Measurements from ENCODE around the gene ATP6V1B1.

Gene ATP6V1B1

DNA sequence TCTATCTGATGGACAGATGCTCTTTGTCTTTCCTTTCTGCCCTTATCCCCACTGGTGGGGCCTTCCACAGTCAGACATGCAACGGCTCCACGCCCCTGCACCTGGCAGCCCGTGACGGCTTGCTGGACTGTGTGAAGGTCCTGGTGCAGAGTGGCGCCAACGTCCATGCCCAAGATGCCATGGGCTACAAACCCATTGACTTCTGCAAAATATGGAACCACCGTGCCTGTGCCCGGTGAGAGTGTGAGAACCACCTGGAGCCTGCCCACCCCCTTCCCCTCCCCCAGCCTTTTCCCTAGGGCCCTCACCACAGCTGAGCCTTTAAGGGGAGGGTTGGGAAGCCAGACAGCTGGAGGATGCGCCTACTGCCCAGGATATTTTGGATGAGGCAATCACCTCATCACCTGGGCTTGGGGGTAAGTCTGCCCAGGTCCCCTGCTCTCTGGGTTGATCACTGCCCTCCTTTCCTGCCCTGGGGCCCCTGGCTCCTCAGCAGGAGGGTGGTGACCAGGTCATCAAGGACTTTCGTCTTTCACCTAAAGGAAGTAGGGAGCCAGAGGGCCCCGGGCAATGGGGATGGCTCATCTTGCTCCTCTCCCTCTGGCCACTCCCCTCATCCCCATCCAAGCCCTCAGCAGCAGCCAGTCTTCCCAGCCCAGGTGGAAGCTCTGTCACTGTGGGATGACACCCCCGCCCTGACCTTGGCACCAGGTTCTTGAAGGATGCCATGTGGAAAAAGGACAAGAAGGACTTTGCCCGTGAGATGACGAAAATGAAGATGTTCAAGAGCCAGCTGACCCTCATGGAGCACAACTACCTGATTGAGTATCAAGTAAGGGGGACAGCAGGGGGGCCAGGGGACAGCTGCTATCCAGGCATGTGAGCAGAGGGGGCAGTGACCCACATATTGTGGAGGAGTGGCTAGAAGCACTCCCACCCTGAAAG, 46.4 kb downstream of the ATP6V1B1 start:
- DNase-seq (ENCODE audit: extremely low spot score) = no peak
- TF ChIP-seq BHLHE40 (IDR thresholded peaks at IDR 0.05; ENCODE audit: borderline replicate concordance) = no peak
- TF ChIP-seq FOXK2 (IDR thresholded peaks at IDR 0.05) = no peak
- no peak for TF ChIP-seq ZNF384 (IDR thresholded peaks at IDR 0.05)
- no peak for TF ChIP-seq SP1 (IDR thresholded peaks at IDR 0.05)
- TF ChIP-seq LEF1 (IDR thresholded peaks at IDR 0.05; ENCODE audit: borderline replicate concordance) = no peak
- no peak for TF ChIP-seq SUZ12 (IDR thresholded peaks at IDR 0.05)
- TF ChIP-seq, protein P1, sequence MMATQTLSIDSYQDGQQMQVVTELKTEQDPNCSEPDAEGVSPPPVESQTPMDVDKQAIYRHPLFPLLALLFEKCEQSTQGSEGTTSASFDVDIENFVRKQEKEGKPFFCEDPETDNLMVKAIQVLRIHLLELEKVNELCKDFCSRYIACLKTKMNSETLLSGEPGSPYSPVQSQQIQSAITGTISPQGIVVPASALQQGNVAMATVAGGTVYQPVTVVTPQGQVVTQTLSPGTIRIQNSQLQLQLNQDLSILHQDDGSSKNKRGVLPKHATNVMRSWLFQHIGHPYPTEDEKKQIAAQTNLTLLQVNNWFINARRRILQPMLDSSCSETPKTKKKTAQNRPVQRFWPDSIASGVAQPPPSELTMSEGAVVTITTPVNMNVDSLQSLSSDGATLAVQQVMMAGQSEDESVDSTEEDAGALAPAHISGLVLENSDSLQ (IDR thresholded peaks at IDR 0.05) = no peak
- TF ChIP-seq ELF4 (IDR thresholded peaks at IDR 0.05) = no peak
- POLR2A ChIA-PET = no interaction called here
- CTCF ChIA-PET = no interaction called here

DNA sequence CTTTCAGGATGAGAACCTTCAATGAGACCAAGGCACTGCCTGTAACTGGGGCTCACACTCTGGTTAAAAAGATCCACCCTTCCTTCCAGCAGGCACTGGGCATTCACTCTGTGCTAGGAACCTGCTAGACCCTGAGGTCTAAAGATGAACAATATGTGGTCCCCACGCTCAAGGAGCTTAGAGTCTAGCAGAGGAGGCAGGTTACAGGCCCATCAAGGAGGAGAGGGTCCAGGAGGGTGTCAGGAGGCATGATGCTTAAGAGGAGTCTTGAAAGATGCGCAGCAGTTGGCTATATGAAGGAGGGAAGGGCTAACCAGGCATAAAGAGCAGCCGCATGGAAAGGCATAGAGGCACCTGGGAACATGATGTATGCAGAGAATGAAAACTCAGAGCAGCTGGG, 47.3 kb downstream of the ATP6V1B1 start:
- no peak for DNase-seq (ENCODE audit: extremely low spot score)
- ChIA-PET POLR2A (no interaction called here), CTCF (no interaction called here)
- TF ChIP-seq ZNF384 (IDR thresholded peaks at IDR 0.05) (no peak), TARDBP (IDR thresholded peaks at IDR 0.05) (no peak), LEF1 (IDR thresholded peaks at IDR 0.05; ENCODE audit: borderline replicate concordance) (no peak), ELF4 (IDR thresholded peaks at IDR 0.05) (no peak), HDGF (IDR thresholded peaks at IDR 0.05; ENCODE audit: borderline replicate concordance) (no peak), FOXM1 (IDR thresholded peaks at IDR 0.05; ENCODE audit: borderline replicate concordance) (no peak), BHLHE40 (IDR thresholded peaks at IDR 0.05; ENCODE audit: borderline replicate concordance) (no peak), FOXK2 (IDR thresholded peaks at IDR 0.05) (no peak), FOXA1 (IDR thresholded peaks at IDR 0.05) (no peak)
- TF ChIP-seq, protein P1 (IDR thresholded peaks at IDR 0.05) = no peak

DNA sequence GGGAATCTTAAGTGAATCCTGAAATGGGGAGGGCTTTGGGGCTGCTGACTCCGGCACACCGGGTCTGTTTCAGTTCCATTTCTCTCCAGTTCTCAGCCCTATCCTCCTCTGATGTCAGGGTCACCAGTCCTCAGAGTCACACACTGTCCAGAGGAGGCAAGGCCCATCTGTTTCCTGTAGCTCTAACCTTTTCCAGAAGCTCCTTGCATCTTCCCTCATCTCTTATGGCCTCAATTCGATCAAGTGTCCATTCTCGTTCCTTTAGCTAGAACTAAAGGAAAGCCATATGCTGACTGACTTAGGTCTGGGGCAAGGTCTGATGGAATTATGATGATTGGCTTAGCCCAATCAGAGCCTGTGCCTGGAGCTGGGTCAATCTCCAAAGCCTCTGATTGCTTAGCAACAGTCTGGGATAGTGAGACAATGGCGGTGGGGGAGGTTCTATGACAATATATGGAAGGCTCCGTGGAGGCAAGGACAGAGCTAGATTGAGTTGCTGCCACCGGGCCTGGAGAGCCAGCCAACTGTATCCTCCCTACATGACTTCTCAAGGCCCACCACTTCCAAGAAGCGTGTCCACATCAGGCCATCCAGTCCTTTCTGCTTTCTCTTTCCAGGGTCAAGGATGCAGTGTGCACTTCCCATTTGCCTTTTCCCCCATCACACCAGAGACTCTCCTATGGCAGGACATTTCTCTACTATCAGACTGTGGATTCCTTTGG, 48.0 kb downstream of the ATP6V1B1 start:
- CTCF ChIA-PET = interaction anchor here (1.3 kb wide), 1 partner anchor 13 kb away, joined by 5 read pairs; no protein-coding TSS in a partner anchor
- DNase-seq (ENCODE audit: extremely low spot score) = no peak
- POLR2A ChIA-PET = no interaction called here
- TF ChIP-seq ZNF384 (IDR thresholded peaks at IDR 0.05) (no peak), NFRKB (IDR thresholded peaks at IDR 0.05) (no peak), FOXK2 (IDR thresholded peaks at IDR 0.05) (no peak), SUZ12 (IDR thresholded peaks at IDR 0.05) (no peak), CTBP1 (IDR thresholded peaks at IDR 0.05; ENCODE audit: borderline replicate concordance) (no peak), BHLHE40 (IDR thresholded peaks at IDR 0.05; ENCODE audit: borderline replicate concordance) (no peak), SP1 (IDR thresholded peaks at IDR 0.05) (no peak), TARDBP (IDR thresholded peaks at IDR 0.05) (no peak), HDGF (IDR thresholded peaks at IDR 0.05; ENCODE audit: borderline replicate concordance) (no peak), FOXA1 (IDR thresholded peaks at IDR 0.05) (no peak), ELF4 (IDR thresholded peaks at IDR 0.05) (no peak), L3MBTL2 (conservative IDR thresholded peaks at IDR 0.05) (no peak), LEF1 (IDR thresholded peaks at IDR 0.05; ENCODE audit: borderline replicate concordance) (no peak), ARNT (IDR thresholded peaks at IDR 0.05) (no peak), FOXM1 (IDR thresholded peaks at IDR 0.05; ENCODE audit: borderline replicate concordance) (no peak)
- TF ChIP-seq, protein P1 (IDR thresholded peaks at IDR 0.05) = no peak

GRCh38 chr2:70984228-70984575, 48.5 kb downstream of the ATP6V1B1 start:
- CTCF ChIA-PET = interaction anchor here (0.6 to 1.3 kb wide), 5 partner anchors 9 to 1015 kb away, joined by 3 to 7 read pairs (median 4); no protein-coding TSS in a partner anchor
- POLR2A ChIA-PET = interaction anchor here (1.7 kb wide), 1 partner anchor 17 kb away, joined by 7 read pairs; no protein-coding TSS in a partner anchor
- DNase-seq (ENCODE audit: extremely low spot score) = no peak
- TF ChIP-seq, protein P1 (IDR thresholded peaks at IDR 0.05) = no peak
- no peak for TF ChIP-seq CTBP1 (IDR thresholded peaks at IDR 0.05; ENCODE audit: borderline replicate concordance)
- TF ChIP-seq FOXK2 (IDR thresholded peaks at IDR 0.05) = no peak
- no peak for TF ChIP-seq FOXM1 (IDR thresholded peaks at IDR 0.05; ENCODE audit: borderline replicate concordance)
- TF ChIP-seq BHLHE40 (IDR thresholded peaks at IDR 0.05; ENCODE audit: borderline replicate concordance) = no peak
- TF ChIP-seq HDGF (IDR thresholded peaks at IDR 0.05; ENCODE audit: borderline replicate concordance) = no peak
- TF ChIP-seq FOXA1 (IDR thresholded peaks at IDR 0.05) = no peak
- no peak for TF ChIP-seq ELF4 (IDR thresholded peaks at IDR 0.05)
- no peak for TF ChIP-seq L3MBTL2 (conservative IDR thresholded peaks at IDR 0.05)
- TF ChIP-seq LEF1 (IDR thresholded peaks at IDR 0.05; ENCODE audit: borderline replicate concordance) = no peak
- no peak for TF ChIP-seq SP1 (IDR thresholded peaks at IDR 0.05)
- no peak for TF ChIP-seq SUZ12 (IDR thresholded peaks at IDR 0.05)
- no peak for TF ChIP-seq NFRKB (IDR thresholded peaks at IDR 0.05)
- TF ChIP-seq ZNF384 (IDR thresholded peaks at IDR 0.05) = no peak
- TF ChIP-seq TARDBP (IDR thresholded peaks at IDR 0.05) = no peak
- no peak for TF ChIP-seq ARNT (IDR thresholded peaks at IDR 0.05)

Measured in HEK293T (cell line).